ENCODE data around the gene TRIM5.
"Not testable (repeated sequence)": the region's sequence is repeated elsewhere in the genome, so short reads cannot be mapped to it uniquely, and the experiment has no call there.

DNA sequence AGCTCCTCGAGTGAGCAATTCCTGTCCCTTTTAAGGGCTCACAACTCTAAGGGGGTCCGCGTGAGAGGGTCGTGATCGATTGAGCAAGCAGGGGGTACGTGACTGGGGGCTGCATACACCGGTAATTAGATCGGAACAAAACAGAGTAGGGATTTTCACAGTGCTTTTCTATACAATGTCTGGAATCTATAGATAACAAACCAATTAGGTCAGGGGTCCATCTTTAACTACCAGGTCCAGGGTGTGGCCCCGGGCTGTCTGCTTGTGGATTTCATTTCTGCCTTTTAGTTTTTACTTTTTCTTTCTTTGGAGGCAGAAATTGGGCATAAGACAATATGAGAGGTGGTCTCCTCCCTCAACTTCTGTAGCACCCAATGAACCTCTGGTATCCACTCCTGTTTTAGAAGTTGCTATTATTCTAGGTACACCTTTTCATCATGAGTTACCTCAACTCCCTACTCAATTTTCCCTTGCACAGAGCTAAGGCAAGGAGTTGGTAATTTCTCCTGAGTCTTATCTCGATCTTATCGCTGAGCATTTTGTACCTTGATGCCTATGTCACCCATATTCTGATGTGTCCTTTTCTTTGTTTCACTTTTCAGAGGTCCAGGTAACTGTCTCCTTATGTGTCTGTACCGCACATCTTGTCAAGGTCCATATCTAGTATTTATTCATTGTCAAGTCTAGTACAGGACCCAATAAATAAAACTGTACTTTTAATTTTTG, 6.5 kb upstream of the TRIM5 start:
- not testable (repeated sequence) for TF ChIP-seq ZNF274 (IDR thresholded peaks at IDR 0.05; ENCODE audit: insufficient read depth, insufficient read length); POU2F2 (IDR thresholded peaks at IDR 0.05; ENCODE audit: borderline replicate concordance, low read depth, low read length); PML (IDR thresholded peaks at IDR 0.05; ENCODE audit: low read length); POLR2AphosphoS5 (IDR thresholded peaks at IDR 0.05; ENCODE audit: low read length); EP300 (IDR thresholded peaks at IDR 0.05; ENCODE audit: borderline replicate concordance in 1 of 2, control insufficient read depth in 1 of 2, low read depth in 2 of 2, low read length in 2 of 2); FOXM1 (IDR thresholded peaks at IDR 0.05; ENCODE audit: low read depth, low read length); CBX3 (IDR thresholded peaks at IDR 0.05; ENCODE audit: borderline replicate concordance, low read depth); POLR2A (IDR thresholded peaks at IDR 0.05; ENCODE audit: low read depth, low read length); TCF7 (IDR thresholded peaks at IDR 0.05; ENCODE audit: borderline replicate concordance); CTCF (IDR thresholded peaks at IDR 0.05 in 2 of 3, conservative IDR thresholded peaks at IDR 0.05 in 1 of 3; ENCODE audit: control insufficient read depth in 2 of 3, extremely low read depth in 1 of 3, insufficient read depth in 1 of 3, low read depth in 3 of 3, low read length in 3 of 3); SMC3 (IDR thresholded peaks at IDR 0.05; ENCODE audit: borderline replicate concordance, low read length)
